ENCODE results near the gene CAMK2B.
"Not testable (repeated sequence)": the region's sequence is repeated elsewhere in the genome, so short reads cannot be mapped to it uniquely, and the experiment has no call there.

The CAMK2B gene

GRCh38 chr7:44212581-44213184 lies 112.7 kb downstream of the CAMK2B start:
- no peak for DNase-seq

- no peak for DNase-seq
Measured at GRCh38 chr7:44212018-44212417, 113.4 kb downstream of the CAMK2B start.

GRCh38 chr7:44211126-44211675 lies 114.2 kb downstream of the CAMK2B start:
- no peak for DNase-seq

DNA sequence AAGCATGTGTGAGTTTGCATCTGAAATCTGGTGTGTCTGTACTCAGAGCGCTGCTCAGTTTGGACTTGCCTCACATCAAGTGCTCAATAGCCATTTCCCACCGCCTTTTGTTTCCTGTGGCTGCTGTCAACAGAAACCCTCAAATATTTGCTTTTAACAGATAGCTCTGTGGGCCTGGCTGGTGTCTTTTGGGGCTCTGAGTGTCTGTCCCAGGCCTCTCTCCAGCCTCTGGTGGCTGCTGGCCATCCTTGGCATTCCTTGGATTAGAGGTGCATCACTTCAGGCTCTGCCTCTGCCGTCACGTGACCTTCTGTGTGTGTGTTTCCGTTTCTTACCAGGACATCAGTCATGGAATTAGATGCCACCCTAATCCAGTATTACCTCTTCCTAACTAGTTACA lies 115.3 kb downstream of the CAMK2B start:
- no peak for DNase-seq

DNA sequence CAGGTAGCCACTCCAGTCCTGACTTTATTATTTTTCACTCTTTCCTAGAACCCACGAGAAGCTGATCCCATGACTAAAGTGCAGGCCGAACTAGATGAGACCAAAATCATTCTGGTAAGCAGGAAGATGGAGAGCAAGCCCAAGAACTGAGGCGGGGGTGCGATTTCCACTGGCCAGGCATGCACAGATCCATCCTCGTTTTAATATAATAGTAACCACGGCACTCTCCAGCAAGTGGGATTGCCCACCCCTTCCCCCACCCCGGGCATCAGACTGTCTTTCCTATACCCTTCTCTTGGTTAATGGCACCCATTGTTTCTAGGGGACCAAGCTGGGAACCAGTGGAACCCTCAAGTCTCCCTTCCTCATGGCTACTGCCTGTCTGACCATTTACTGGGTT lies 117.3 kb downstream of the CAMK2B start:
- DNase-seq, result no peak

DNA sequence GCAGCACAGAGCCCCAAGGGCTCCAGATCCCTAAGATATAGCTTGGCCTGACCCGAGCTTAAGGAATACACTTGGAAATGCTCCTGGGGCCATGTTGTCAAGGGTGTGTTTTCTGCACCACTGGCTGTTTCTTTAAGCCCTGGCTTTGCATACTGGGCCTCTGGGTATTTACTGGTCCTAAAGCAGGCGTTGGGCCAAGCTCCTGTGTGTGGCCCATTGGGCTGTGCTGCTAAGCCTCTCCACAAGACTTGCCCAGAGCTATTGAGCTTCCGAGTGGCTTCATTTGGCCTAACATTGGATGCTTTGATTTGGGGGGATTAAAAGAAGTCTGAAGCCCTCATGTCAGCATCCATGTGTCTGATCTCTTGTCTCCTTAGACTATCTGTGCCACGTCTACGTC lies 119.4 kb downstream of the CAMK2B start:
- DNase-seq, result no peak

DNA sequence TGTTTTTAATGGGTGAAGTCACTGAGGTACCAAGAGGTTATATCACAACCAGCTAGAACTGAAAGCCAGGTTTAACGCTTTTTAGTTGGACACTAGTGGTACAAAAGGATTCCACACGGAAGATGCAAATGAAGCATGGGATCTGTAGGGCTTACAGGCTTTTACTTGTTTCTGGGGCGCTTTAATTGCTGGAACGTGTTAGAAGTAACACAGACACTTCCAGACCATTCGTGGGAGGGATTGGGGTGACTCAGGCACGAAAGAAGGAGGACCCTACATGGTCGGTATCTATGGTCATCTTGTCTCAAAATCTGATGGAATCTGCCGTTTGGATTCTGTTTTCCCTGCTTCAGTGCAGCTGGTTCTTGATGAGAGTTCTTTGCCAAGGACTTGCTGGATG lies 123.6 kb downstream of the CAMK2B start:
- DNase-seq, result no peak

- DNase-seq, result peak; percentile 92 to 95
Measured at GRCh38 chr7:44200699-44201461, 124.5 kb downstream of the CAMK2B start, which contains the start of gene YKT6. Gene YKT6, plus strand, starts transcription at chr7:44200978. Its CDS starts 158 bp downstream, at chr7:44201136.

GRCh38 chr7:44200163-44200562 lies 125.2 kb downstream of the CAMK2B start:
- not testable (repeated sequence) for DNase-seq

DNA sequence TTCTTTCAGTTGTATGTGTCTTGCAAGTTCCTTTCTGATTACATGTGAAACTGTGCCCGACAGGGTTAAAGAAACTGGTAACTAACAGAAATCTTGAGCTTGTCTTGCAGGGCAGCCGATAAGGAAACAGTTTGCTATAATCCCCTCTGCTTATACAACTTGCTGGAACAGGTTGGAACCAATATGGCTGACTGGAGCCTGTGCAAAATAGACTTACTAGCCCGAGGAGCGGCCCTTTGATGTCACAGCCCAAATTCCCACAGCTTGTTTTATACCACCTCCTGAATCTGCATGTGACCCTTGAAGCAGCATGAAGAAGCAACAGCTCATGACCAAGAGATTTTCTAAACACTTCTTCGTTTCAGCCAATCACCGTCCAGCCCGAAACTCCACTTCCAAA lies 127.9 kb downstream of the CAMK2B start:
- no peak for DNase-seq

DNA sequence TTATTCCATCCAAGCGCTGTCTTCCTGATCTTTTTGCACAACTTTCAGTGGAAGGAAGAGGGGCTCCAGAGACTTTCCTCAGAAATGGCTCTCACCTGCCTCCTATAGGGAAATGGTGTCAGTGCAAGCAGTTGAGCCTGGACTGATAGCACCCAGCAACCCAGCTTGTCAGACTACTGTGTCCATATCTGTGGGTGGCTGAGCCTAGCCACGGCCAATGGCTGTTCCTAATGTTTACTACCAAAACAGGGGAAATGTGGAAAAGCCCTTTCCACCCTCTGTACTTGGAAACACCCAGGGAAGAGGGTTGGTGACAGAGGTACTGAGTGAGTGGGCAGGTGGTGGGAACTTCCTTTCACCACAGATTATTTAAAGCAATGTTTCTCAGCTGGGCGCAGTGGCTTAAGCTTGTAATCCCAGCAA lies 128.9 kb downstream of the CAMK2B start:
- peak; percentile 18 to 21 for DNase-seq

- DNase-seq, result no peak
Measured at GRCh38 chr7:44195889-44196288, 129.5 kb downstream of the CAMK2B start.

DNA sequence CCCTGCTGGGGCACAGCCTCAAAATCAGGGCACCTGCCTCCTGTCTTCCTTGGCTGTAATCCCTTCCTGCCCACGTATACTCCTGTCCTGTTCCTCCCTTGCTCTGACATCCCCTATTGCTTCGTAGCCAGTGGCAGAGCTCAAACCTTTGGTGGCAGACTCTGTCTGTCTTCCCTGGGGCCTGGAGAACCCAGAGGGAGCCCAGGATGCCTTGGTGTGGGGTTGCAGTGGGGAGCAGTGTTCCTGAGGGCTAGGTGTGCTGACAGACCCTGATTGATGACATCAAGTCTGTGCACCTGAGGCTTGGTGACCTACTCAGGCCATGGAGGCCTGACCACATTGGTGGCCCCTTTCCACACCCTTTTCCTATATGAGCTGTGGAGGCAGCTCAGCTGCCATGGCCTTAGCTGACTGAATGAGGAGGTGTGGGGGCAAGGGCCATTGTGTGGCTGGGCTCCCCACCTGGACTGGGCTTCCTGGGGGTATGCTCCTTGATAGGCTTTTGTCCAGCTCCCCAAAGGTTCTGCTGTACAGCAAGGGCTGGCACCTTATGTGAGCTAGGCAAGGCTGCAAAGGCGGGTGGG lies 130.7 kb downstream of the CAMK2B start:
- no peak for DNase-seq

GRCh38 chr7:44194069-44194468 lies 131.3 kb downstream of the CAMK2B start:
- peak; percentile 9 to 22 for DNase-seq

DNA sequence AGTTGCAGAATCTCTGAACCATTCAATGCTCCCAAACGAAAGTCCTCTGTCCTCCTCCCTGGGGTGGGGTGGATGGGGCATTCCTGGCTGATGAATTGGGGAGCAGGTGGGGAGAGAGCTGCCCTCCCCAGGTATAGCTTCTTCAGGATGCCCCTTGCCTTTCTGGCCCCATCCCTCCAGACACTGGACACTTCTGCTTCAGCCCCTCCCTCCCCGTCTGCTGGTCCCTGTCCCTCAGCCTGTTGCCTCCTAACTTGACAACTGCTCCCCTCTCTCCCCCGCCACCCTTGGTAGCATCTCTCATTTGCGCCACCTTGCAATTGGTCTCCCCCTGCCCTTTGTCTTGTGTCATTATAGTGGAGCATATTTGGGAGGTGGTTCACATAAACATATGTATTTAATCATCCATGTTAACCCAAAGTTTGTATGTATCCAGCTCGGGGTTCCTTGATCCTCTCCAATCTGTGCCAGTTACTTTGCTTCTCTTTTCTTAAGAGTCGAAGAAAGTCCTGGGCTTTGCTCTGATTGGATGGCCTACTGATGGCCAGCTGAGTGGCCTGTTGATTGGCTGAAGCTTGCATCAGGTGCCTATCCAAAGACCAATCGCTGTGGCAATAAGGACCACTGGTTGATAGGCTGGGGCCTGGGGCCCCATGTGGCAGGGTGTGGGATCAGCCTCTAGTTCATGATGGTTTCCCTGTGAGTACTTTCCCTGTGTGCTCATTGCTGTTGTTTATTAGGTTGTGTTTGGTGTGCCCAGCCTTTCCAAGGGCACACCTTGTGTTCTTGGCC lies 132.2 kb downstream of the CAMK2B start:
- DNase-seq, result no peak

- no peak for DNase-seq
Measured at GRCh38 chr7:44191171-44191570, 134.2 kb downstream of the CAMK2B start.

- no peak for DNase-seq
Measured at GRCh38 chr7:44189993-44190872, 135.2 kb downstream of the CAMK2B start.

GRCh38 chr7:44189286-44189992 lies 136.0 kb downstream of the CAMK2B start, which contains the start of gene GCK:
Gene GCK, minus strand, starts transcription at chr7:44189439. Its CDS starts 486 bp downstream, at chr7:44188953.
- no peak for DNase-seq

GRCh38 chr7:44188480-44189225 lies 136.7 kb downstream of the CAMK2B start:
- DNase-seq, result no peak

Data from stimulated activated CD4-positive, alpha-beta T cell treated with anti-CD3 and anti-CD28 coated beads, Interleukin-2, amount 100 ng/mL, for 48 hours (primary cell).